NCI-H128 (cell line): ENCODE data around the gene OR4E1.
"Not testable (repeated sequence)": the region's sequence is repeated elsewhere in the genome, so short reads cannot be mapped to it uniquely, and the experiment has no call there.

Experiments used
- DNase-seq: peaks from one replicate; lab custom pipeline; 2025; ENCODE audit not compliant: unreplicated experiment; lab: John Stamatoyannopoulos, UW

Gene OR4E1

GRCh38 chr14:21653331-21653885, 20.2 kb downstream of the OR4E1 start, which contains the start of gene OR4E2:
Gene OR4E2 (plus strand): TSS chr14:21653835. CDS start chr14:21665083, 11,248 bp downstream.
- no peak for DNase-seq

DNA sequence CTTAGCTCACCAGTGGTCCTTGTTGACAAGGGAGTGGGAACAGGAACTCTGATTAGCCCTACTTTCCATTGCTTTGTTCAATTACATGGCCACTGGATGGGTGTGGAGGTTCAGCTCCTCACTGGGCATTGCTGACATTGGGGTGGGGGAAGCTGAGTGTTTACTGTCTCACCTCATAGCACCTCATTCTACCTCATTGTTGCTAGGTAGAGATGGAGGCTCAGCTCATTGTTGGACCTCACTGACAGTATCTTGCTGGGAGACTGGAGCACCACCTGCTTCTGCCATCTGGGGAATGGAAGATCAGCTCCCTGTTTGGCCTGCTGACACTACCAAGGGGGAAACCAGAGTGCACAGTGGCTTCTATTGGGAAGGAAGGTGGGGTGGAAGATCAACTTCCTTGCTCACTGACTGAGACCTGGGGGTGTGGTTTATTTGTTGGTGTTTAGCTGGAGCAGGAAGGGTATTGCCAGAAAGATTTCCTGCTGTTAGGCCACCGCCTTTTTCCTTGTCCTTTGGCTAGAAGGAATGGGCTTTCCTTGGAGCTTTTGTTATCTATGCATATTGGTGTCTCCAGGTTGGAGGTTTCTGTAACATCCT, 21.3 kb downstream of the OR4E1 start:
- DNase-seq, result no peak

GRCh38 chr14:21647380-21647779, 26.2 kb downstream of the OR4E1 start:
- no peak for DNase-seq

- no peak for DNase-seq
Measured at GRCh38 chr14:21643407-21643806, 30.2 kb downstream of the OR4E1 start.

GRCh38 chr14:21642683-21643082, 30.9 kb downstream of the OR4E1 start:
- no peak for DNase-seq

DNA sequence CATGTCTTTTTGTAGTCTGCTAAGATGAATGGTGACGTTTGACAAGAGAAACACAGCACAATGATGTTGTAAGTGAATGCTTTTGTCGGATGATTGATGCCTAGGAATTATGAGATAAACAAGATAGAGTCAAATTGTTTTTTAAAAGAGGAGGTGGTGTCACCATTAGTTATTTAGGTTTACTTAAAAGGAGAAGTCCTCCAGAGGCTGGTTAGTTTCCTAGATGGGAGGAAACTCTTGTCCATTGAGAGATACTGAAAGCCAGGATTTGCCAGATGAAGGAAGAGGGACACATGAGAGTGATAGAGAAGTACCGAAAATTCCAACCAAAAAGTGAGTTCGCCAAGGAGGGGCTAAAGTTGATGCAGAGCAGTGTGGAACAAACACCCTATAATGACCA, 38.8 kb downstream of the OR4E1 start, which contains the start of gene OR10G2:
OR10G2 (minus strand) TSS at position 101 of the 400 bp plus-strand sequence; CDS start at position 3, 98 bp downstream.
- DNase-seq, result no peak

DNA sequence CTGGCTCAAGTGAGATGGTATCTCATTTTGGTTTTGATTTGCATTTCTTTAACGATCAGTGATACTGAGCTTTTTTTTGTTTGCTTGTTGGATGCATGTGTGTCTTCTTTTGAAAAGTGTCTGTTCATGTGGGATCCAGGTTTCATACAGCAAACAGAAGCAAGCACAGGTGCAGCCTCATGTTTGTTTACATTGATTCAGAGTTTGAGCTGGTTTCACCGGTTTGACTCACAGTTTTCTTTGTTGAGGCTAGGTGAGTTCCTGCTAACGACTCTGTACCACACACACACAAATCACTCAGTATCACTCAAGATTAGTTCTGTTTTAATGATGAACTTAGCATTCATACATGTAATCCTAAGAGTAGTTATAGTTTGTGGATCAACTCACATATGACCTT, 42.5 kb downstream of the OR4E1 start:
- DNase-seq, result no peak

GRCh38 chr14:21630503-21630902, 43.1 kb downstream of the OR4E1 start:
- DNase-seq, result not testable (repeated sequence)

- no peak for DNase-seq
Measured at GRCh38 chr14:21626491-21627230, 47.0 kb downstream of the OR4E1 start.
